ENCODE data around the gene OSR1. TPM values are rescaled to one million over a fixed set of nuclear protein-coding genes. Genes with fewer than 3 reads are reported as not detected.

The OSR1 gene
- total RNA-seq, 2 experiments from 2014 or later: not detected

- DNase-seq (no peak), ATAC-seq (no peak)
- peaks cover 14% of the 10 kb centered on the region for H3K4me1 Mint-ChIP-seq
- H3K4me3 Mint-ChIP-seq: no peak overlapping the region
- peaks cover 40% of the 10 kb centered on the region for H3K27me3 Mint-ChIP-seq
- H3K36me3 Mint-ChIP-seq (ENCODE audit: low read depth): no peaks in the 10 kb centered on the region
- intact Hi-C loops (cut with DNase I, micrococcal nuclease): no loop called here
- ChIA-PET POLR2A (no interaction called here), CTCF (no interaction called here)
- H3K9me3 Mint-ChIP-seq (ENCODE audit: low read depth): no peaks in the 10 kb centered on the region
- H3K27ac Mint-ChIP-seq: no peak overlapping the region
These were observed 8.9 kb upstream of the OSR1 start for GRCh38 chr2:19367326-19367725.

- Mint-ChIP-seq H3K4me1 (peaks cover 27% of the 10 kb centered on the region), H3K27me3 (peaks cover 47% of the 10 kb centered on the region), H3K9me3 (ENCODE audit: low read depth) (no peaks in the 10 kb centered on the region), H3K27ac (no peak overlapping the region), H3K4me3 (no peak overlapping the region), H3K36me3 (ENCODE audit: low read depth) (no peaks in the 10 kb centered on the region)
- intact Hi-C loops (cut with DNase I, micrococcal nuclease): no loop called here
- CTCF ChIA-PET: interaction anchor here (0.6 to 0.7 kb wide), 2 partner anchors 15 to 32 kb away, joined by 3 read pairs; no protein-coding TSS in a partner anchor
- DNase-seq: no peak
- no peak for ATAC-seq
- POLR2A ChIA-PET: no interaction called here
These were observed 6.7 kb upstream of the OSR1 start for GRCh38 chr2:19365126-19365525.

- H3K27me3 Mint-ChIP-seq: peaks cover 53% of the 10 kb centered on the region
- peaks cover 27% of the 10 kb centered on the region for H3K4me1 Mint-ChIP-seq
- no peak overlapping the region for H3K27ac Mint-ChIP-seq
- intact Hi-C loops (cut with DNase I, micrococcal nuclease): loop anchor here (5.0 kb wide), 2 partner anchors 612 to 688 kb away; partner anchors contain the start of gene LAPTM4A (in 1 of the 2)
- no peaks in the 10 kb centered on the region for H3K9me3 Mint-ChIP-seq (ENCODE audit: low read depth)
- CTCF ChIA-PET: interaction anchor here (0.7 kb wide), 2 partner anchors 12 to 337 kb away, joined by 3 to 4 read pairs; no protein-coding TSS in a partner anchor
- ATAC-seq (no peak), DNase-seq (no peak)
- H3K4me3 Mint-ChIP-seq: no peak overlapping the region
- POLR2A ChIA-PET: no interaction called here
- H3K36me3 Mint-ChIP-seq (ENCODE audit: low read depth): no peaks in the 10 kb centered on the region
These were observed 5.6 kb upstream of the OSR1 start for GRCh38 chr2:19364014-19364413.

DNA sequence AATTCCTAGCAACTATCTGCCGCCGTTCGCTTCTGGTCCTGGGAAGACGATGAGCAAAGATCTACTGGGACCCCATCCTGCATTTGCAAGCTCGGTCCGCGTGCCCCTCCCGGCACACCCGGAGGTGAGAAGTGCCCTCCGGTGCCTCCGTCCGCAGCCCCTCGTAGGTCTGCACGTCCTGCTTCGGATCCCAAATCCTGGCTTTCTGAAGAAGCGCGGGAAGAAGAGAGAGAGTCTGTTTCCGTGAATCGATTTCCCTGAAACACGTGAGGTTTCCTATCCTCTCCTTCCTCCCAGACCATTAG lies 5.0 kb upstream of the OSR1 start:
- POLR2A ChIA-PET: no interaction called here
- Mint-ChIP-seq H3K9me3 (ENCODE audit: low read depth) (no peaks in the 10 kb centered on the region), H3K4me3 (peak overlapping the region; percentile 88), H3K4me1 (peaks cover 27% of the 10 kb centered on the region), H3K27me3 (peaks cover 55% of the 10 kb centered on the region), H3K27ac (no peak overlapping the region), H3K36me3 (ENCODE audit: low read depth) (no peaks in the 10 kb centered on the region)
- intact Hi-C loops (cut with DNase I, micrococcal nuclease): loop anchor here (1.0 to 5.0 kb wide), 7 partner anchors 15 to 843 kb away; partner anchors contain the start of gene LAPTM4A (in 1 of the 2)
- no peak for DNase-seq
- ATAC-seq: no peak
- CTCF ChIA-PET: interaction anchor here (0.7 kb wide), 2 partner anchors 12 to 338 kb away, joined by 3 to 4 read pairs; no protein-coding TSS in a partner anchor

GRCh38 chr2:19362755-19363473 lies 4.5 kb upstream of the OSR1 start:
- Mint-ChIP-seq H3K27ac (peak overlapping the region; percentile 65), H3K36me3 (ENCODE audit: low read depth) (no peaks in the 10 kb centered on the region), H3K4me3 (peak overlapping the region; percentile 88), H3K27me3 (peaks cover 57% of the 10 kb centered on the region), H3K4me1 (peaks cover 30% of the 10 kb centered on the region), H3K9me3 (ENCODE audit: low read depth) (no peaks in the 10 kb centered on the region)
- ChIA-PET POLR2A (no interaction called here), CTCF (interaction anchor here (1.6 kb wide), 1 partner anchor 11 kb away, joined by 5 read pairs; no protein-coding TSS in a partner anchor)
- DNase-seq (peak; percentile 74), ATAC-seq (peak; percentile 59)
- intact Hi-C loops (cut with DNase I, micrococcal nuclease): loop anchor here (1.0 to 5.0 kb wide), 8 partner anchors 14 to 843 kb away; partner anchors contain the start of gene LAPTM4A (in 1 of the 2)

GRCh38 chr2:19362094-19362754 lies 3.8 kb upstream of the OSR1 start:
- CTCF ChIA-PET: interaction anchor here (1.6 kb wide), 1 partner anchor 10 kb away, joined by 5 read pairs; no protein-coding TSS in a partner anchor
- POLR2A ChIA-PET: no interaction called here
- ATAC-seq (peak; percentile 27), DNase-seq (peak; percentile 30)
- peaks cover 37% of the 10 kb centered on the region for H3K4me1 Mint-ChIP-seq
- H3K27ac Mint-ChIP-seq: peak overlapping the region; percentile 65
- H3K36me3 Mint-ChIP-seq (ENCODE audit: low read depth): no peaks in the 10 kb centered on the region
- peaks cover 64% of the 10 kb centered on the region for H3K27me3 Mint-ChIP-seq
- H3K9me3 Mint-ChIP-seq (ENCODE audit: low read depth): no peaks in the 10 kb centered on the region
- intact Hi-C loops (cut with DNase I, micrococcal nuclease): loop anchor here (1.0 to 5.0 kb wide), 5 partner anchors 13 to 841 kb away; partner anchors contain the start of gene LAPTM4A (in 1 of the 2)
- H3K4me3 Mint-ChIP-seq: peak overlapping the region; percentile 88

- peaks cover 43% of the 10 kb centered on the region for H3K4me1 Mint-ChIP-seq
- peaks cover 72% of the 10 kb centered on the region for H3K27me3 Mint-ChIP-seq
- ATAC-seq (no peak), DNase-seq (peak; percentile 40)
- ChIA-PET CTCF (interaction anchor here (0.6 to 4.1 kb wide), 6 partner anchors 9 to 965 kb away, joined by 3 to 34 read pairs (median 4); no protein-coding TSS in a partner anchor), POLR2A (no interaction called here)
- peak overlapping the region; percentile 37 for H3K27ac Mint-ChIP-seq
- peak overlapping the region; percentile 88 for H3K4me3 Mint-ChIP-seq
- intact Hi-C loops (cut with DNase I, micrococcal nuclease): loop anchor here (5.0 kb wide), 2 partner anchors 609 to 691 kb away; partner anchors contain the start of gene LAPTM4A (in 1 of the 2)
- no peaks in the 10 kb centered on the region for H3K36me3 Mint-ChIP-seq (ENCODE audit: low read depth)
- no peaks in the 10 kb centered on the region for H3K9me3 Mint-ChIP-seq (ENCODE audit: low read depth)
These were observed 3.0 kb upstream of the OSR1 start for GRCh38 chr2:19361325-19361990.

- DNase-seq: peak; percentile 21
- intact Hi-C loops (cut with DNase I, micrococcal nuclease): loop anchor here (5.0 kb wide), 2 partner anchors 609 to 691 kb away; partner anchors contain the start of gene LAPTM4A (in 1 of the 2)
- POLR2A ChIA-PET: no interaction called here
- H3K36me3 Mint-ChIP-seq (ENCODE audit: low read depth): no peaks in the 10 kb centered on the region
- peak overlapping the region; percentile 88 for H3K4me3 Mint-ChIP-seq
- CTCF ChIA-PET: interaction anchor here (0.6 to 4.1 kb wide), 6 partner anchors 9 to 966 kb away, joined by 3 to 34 read pairs (median 4); no protein-coding TSS in a partner anchor
- peaks cover 76% of the 10 kb centered on the region for H3K27me3 Mint-ChIP-seq
- ATAC-seq: no peak
- no peaks in the 10 kb centered on the region for H3K9me3 Mint-ChIP-seq (ENCODE audit: low read depth)
- no peak overlapping the region for H3K27ac Mint-ChIP-seq
- peaks cover 47% of the 10 kb centered on the region for H3K4me1 Mint-ChIP-seq
These were observed 2.5 kb upstream of the OSR1 start for GRCh38 chr2:19360966-19361321.

- Mint-ChIP-seq H3K36me3 (ENCODE audit: low read depth) (no peaks in the 10 kb centered on the region), H3K27me3 (peaks cover 80% of the 10 kb centered on the region), H3K27ac (no peak overlapping the region), H3K9me3 (ENCODE audit: low read depth) (no peaks in the 10 kb centered on the region), H3K4me3 (no peak overlapping the region), H3K4me1 (peaks cover 49% of the 10 kb centered on the region)
- CTCF ChIA-PET: interaction anchor here (0.9 to 4.1 kb wide), 3 partner anchors 12 to 610 kb away, joined by 3 to 34 read pairs (median 3); no protein-coding TSS in a partner anchor
- no peak for DNase-seq
- ATAC-seq: no peak
- POLR2A ChIA-PET: no interaction called here
- intact Hi-C loops (cut with DNase I, micrococcal nuclease): loop anchor here (5.0 kb wide), 2 partner anchors 608 to 692 kb away; partner anchors contain the start of gene LAPTM4A (in 1 of the 2)
These were observed 2.0 kb upstream of the OSR1 start for GRCh38 chr2:19360266-19360965.

DNA sequence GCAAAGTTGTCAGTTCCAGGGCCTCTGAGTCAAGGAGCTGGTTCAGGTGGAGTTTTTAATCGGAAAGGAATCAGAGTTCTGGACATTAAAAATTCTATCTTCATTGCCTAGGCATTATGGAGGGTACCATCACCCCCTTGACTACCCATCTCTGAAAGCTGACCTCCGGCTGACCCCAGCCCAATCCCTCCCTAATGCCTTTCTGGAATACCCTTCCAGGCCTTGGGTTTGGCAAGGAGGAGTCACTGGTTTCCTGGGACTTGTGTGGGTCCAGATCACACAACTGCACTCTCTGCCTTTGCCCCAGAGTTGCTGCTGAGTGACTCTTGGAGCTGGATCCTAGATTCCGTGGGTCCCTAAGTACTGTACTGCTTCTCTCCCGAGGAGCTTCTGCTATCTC lies 1.0 kb upstream of the OSR1 start:
- DNase-seq (peak; percentile 6), ATAC-seq (no peak)
- ChIA-PET POLR2A (interaction anchor here (1.4 kb wide), 1 partner anchor 12 kb away, joined by 3 read pairs; no protein-coding TSS in a partner anchor), CTCF (interaction anchor here (1.0 to 4.1 kb wide), 4 partner anchors 11 to 801 kb away, joined by 3 to 34 read pairs (median 4); no protein-coding TSS in a partner anchor)
- Mint-ChIP-seq H3K4me1 (peaks cover 49% of the 10 kb centered on the region), H3K9me3 (ENCODE audit: low read depth) (no peaks in the 10 kb centered on the region), H3K36me3 (ENCODE audit: low read depth) (no peaks in the 10 kb centered on the region), H3K27me3 (peaks cover 86% of the 10 kb centered on the region), H3K4me3 (no peak overlapping the region), H3K27ac (no peak overlapping the region)
- intact Hi-C loops (cut with DNase I, micrococcal nuclease): loop anchor here in 1 of 2 experiments (2.0 kb wide), 1 partner anchor 503 kb away; no protein-coding TSS in a partner anchor
